ENCODE results near the gene ATOSB. TPM values are rescaled to one million over a fixed set of nuclear protein-coding genes. Genes with fewer than 3 reads are reported as not detected.

The ATOSB gene
- total and polyA plus RNA-seq, 2 of the 8 experiments (the other 6 are each of a cell fraction or from before 2014, with no cell fraction given) = 6.9 to 10.4 TPM

DNA sequence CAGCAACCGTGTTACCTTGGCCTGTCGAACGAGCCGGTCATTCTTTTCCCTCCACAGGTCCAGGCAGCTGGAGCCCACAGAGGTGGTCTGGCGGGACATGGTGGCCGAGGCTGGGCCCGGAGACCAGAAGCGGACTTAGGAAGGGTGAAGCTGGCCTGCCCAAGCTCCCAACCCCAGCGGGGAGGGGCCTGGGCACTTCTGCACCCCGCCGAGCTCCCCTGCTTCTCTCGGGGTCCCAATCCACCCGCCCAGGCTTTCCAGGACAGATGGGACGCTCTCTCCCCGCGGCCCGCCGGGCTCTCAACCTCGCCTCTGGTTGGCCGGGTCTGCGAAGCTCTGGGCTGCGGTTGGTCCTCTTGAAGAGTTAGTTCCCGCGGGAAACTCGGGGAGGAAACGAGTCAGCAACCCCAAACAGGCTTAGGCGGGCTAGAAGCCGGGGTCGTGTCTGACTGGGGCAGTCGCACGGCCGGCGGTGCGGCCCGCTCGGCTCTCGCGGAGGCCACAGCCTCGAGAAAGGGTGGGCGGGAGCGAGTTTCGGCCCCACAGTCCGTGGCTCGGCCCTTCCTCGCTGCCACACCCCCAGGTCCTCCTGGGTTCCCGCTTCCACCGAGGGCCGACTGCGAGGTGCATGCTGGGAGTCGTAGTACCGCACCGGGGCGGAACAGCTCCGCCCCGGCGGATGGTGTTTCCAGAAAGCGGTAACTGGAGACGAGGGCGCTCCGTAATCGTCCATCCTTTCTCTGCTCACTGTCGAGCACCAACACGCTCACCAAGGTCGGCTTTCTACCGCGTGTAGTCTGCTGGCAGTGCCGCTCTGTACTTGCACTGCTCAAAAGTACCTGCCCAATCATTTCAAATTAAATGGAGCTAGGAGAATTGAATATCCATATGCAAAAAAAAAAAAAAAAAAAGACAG, 36.0 kb downstream of the ATOSB start, which contains the start of gene FANCG (continued):
- TF ChIP-seq PHF8 (conservative IDR thresholded peaks at IDR 0.05; ENCODE audit: low read depth, low read length) (peak; percentile 86), SUZ12 (IDR thresholded peaks at IDR 0.05; ENCODE audit: low read length) (no peak), BACH1 (IDR thresholded peaks at IDR 0.05; ENCODE audit: low read length) (peak; percentile 69; the same call in 1 of the 2 replicates), GTF2F1 (IDR thresholded peaks at IDR 0.05; ENCODE audit: borderline replicate concordance, low read depth, low read length) (peak; percentile 59; the same call in 1 of the 2 replicates), SIN3A (conservative IDR thresholded peaks at IDR 0.05 in 1 of 2, IDR thresholded peaks at IDR 0.05 in 1 of 2; ENCODE audit: low read depth in 1 of 2, low read length in 2 of 2) (peak; percentile 23 to 63; a peak in 2 of 4 replicates), TAF1 (IDR thresholded peaks at IDR 0.05; ENCODE audit: low read depth, low read length) (peak; percentile 83), TBP (IDR thresholded peaks at IDR 0.05; ENCODE audit: low read depth, low read length) (peak; percentile 62), SAP30 (IDR thresholded peaks at IDR 0.05; ENCODE audit: insufficient read depth, insufficient replicate concordance, low read length) (peak; percentile 8), POLR2AphosphoS5 (IDR thresholded peaks at IDR 0.05; ENCODE audit: low read depth, low read length) (peak; percentile 87), TAF7 (optimal IDR thresholded peaks at IDR 0.05; ENCODE audit: borderline replicate concordance, low read depth, low read length) (peak; percentile 19), HDAC6 (IDR thresholded peaks at IDR 0.05; ENCODE audit: low read depth, low read length) (no peak), TEAD4 (IDR thresholded peaks at IDR 0.05; ENCODE audit: low read depth, low read length) (no peak), SIX5 (IDR thresholded peaks at IDR 0.05; ENCODE audit: low read depth, low read length) (peak; percentile 54), YY1 (IDR thresholded peaks at IDR 0.05; ENCODE audit: low read depth, low read length) (0 out of 2 replicates have a peak, but pooled peaks have one; percentile 25), POLR2A (IDR thresholded peaks at IDR 0.05; ENCODE audit: control extremely low read depth in 1 of 2, low read depth in 2 of 2, low read length in 2 of 2) (peak; percentile 64 to 92), BRCA1 (IDR thresholded peaks at IDR 0.05; ENCODE audit: low read depth, low read length) (peak; percentile 1; the same call in 1 of the 2 replicates)
- TF ChIP-seq, protein P1, sequence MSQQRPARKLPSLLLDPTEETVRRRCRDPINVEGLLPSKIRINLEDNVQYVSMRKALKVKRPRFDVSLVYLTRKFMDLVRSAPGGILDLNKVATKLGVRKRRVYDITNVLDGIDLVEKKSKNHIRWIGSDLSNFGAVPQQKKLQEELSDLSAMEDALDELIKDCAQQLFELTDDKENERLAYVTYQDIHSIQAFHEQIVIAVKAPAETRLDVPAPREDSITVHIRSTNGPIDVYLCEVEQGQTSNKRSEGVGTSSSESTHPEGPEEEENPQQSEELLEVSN (IDR thresholded peaks at IDR 0.05) = peak; percentile 96
- TF ChIP-seq, protein P2, sequence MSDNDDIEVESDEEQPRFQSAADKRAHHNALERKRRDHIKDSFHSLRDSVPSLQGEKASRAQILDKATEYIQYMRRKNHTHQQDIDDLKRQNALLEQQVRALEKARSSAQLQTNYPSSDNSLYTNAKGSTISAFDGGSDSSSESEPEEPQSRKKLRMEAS (IDR thresholded peaks at IDR 0.05) = peak; percentile 66
- TF ChIP-seq, protein P3, sequence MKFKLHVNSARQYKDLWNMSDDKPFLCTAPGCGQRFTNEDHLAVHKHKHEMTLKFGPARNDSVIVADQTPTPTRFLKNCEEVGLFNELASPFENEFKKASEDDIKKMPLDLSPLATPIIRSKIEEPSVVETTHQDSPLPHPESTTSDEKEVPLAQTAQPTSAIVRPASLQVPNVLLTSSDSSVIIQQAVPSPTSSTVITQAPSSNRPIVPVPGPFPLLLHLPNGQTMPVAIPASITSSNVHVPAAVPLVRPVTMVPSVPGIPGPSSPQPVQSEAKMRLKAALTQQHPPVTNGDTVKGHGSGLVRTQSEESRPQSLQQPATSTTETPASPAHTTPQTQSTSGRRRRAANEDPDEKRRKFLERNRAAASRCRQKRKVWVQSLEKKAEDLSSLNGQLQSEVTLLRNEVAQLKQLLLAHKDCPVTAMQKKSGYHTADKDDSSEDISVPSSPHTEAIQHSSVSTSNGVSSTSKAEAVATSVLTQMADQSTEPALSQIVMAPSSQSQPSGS (IDR thresholded peaks at IDR 0.05; ENCODE audit: low read length) = no peak
- TF ChIP-seq, protein P4, sequence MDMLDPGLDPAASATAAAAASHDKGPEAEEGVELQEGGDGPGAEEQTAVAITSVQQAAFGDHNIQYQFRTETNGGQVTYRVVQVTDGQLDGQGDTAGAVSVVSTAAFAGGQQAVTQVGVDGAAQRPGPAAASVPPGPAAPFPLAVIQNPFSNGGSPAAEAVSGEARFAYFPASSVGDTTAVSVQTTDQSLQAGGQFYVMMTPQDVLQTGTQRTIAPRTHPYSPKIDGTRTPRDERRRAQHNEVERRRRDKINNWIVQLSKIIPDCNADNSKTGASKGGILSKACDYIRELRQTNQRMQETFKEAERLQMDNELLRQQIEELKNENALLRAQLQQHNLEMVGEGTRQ (IDR thresholded peaks at IDR 0.05; ENCODE audit: low read length) = 0 out of 2 replicates have a peak, but pooled peaks have one; percentile 4

Data from H1 (cell line).